HCT116 (cell line): Measurements from ENCODE around the gene CLN6. TPM values are rescaled to one million over a fixed set of nuclear protein-coding genes. Genes with fewer than 3 reads are reported as not detected.

Source experiments
- ATAC-seq: fragments of 200-7000 bp; cut with Tn5 transposase; 2 replicates; pipeline ENCODE4 v1.9.1; 2020; ENCODE audit warnings: mild to moderate bottlenecking, moderate library complexity
- BruUV-seq: library from RNA; stranded (reverse); fragments of 400-500 nt; replicated peaks from 2 replicates; lab custom pipeline; 2021; lab: Mats Ljungman, UMichigan
- CTCF ChIA-PET: fragments of 300-600 bp; sonication (Branson Sonifier 250); formaldehyde crosslinking; loops from one replicate; lab custom pipeline; 2021; ENCODE audit warnings: antibody characterized with exemption; lab: Charles Lee
- POLR2A ChIA-PET: fragments of 300-600, 350-600 bp; sonication (Branson Sonifier 250); formaldehyde crosslinking; loops from one replicate; lab custom pipeline; 2021; ENCODE audit warnings: antibody characterized with exemption; lab: Charles Lee
- RAD21 ChIA-PET, 2 experiments: fragments of 300-600 bp; sonication (Branson Sonifier 250); formaldehyde crosslinking; loops; one replicate each; lab custom pipeline; 2023; ENCODE audit warnings: low total read pairs in 2 of 2; ENCODE audit not compliant: uncharacterized antibody in 2 of 2, unreplicated experiment in 2 of 2, low non-redundant PET in 1 of 2; lab: Charles Lee
- DNase-seq: peaks from one replicate; pipeline ENCODE4 v3.0.0-alpha.2; 2010; ENCODE audit warnings: low read depth, low spot score
- H2AFZ ChIP-seq: fragments of 200-600 bp; shearing (Covaris generic), sonication (generic); 2 replicates; pipeline ENCODE4 v1.6.1; 2017; ENCODE audit warnings: low read depth, mixed run types, mixed read lengths, antibody characterized with exemption, low read length; ENCODE audit not compliant: poor library complexity, severe bottlenecking
- H3K27ac ChIP-seq: 2 replicates; pipeline ENCODE4 v1.5.1; 2012; ENCODE audit warnings: low read depth, low read length
- H3K27me3 ChIP-seq: fragments of 200-600 bp; sonication (generic); 2 replicates; pipeline ENCODE4 v1.6.1; 2016; ENCODE audit warnings: mixed run types, low read length, mixed read lengths; ENCODE audit not compliant: insufficient read depth
- H3K36me3 ChIP-seq, 2 experiments: fragments of 200-500 bp in 1 of 2; fragments of 200-600 bp in 1 of 2; sonication (Bioruptor generic) in 1 of 2; sonication (generic) in 1 of 2; 2 replicates each; pipeline versions ENCODE4 v1.5.1 to v1.6.1; 2014 to 2016; ENCODE audit warnings: low read length in 2 of 2, inconsistent platforms in 1 of 2, mixed read lengths in 1 of 2, mixed run types in 1 of 2; ENCODE audit not compliant: insufficient read depth in 2 of 2, control insufficient read depth in 1 of 2
- H3K4me1 ChIP-seq, 2 experiments: fragments of 200-600 bp in 1 of 2; sonication (generic) in 1 of 2; 2 replicates each; pipeline versions ENCODE4 v1.5.1 to v1.6.1; 2012 to 2017; ENCODE audit warnings: low read length in 2 of 2, inconsistent platforms in 1 of 2, mild to moderate bottlenecking in 1 of 2, mixed read lengths in 1 of 2, mixed run types in 1 of 2, moderate library complexity in 1 of 2; ENCODE audit not compliant: insufficient read depth in 2 of 2, control insufficient read depth in 1 of 2
- H3K4me2 ChIP-seq: fragments of 200-600 bp; sonication (generic); 2 replicates; pipeline ENCODE4 v1.6.1; 2017; ENCODE audit warnings: mixed run types, low read length, mixed read lengths
- H3K4me3 ChIP-seq, 2 experiments: fragments of 200-600 bp in 1 of 2; sonication (generic) in 1 of 2; replicated peaks in 1 of 2; 2 replicates each; pipeline ENCODE4 v1.5.1; 2011 to 2016; ENCODE audit warnings: low read length in 2 of 2, control low read depth in 1 of 2, low read depth in 1 of 2, mild to moderate bottlenecking in 1 of 2, mixed read lengths in 1 of 2, mixed run types in 1 of 2
- H3K79me2 ChIP-seq: fragments of 200-600 bp; sonication (generic); 2 replicates; pipeline ENCODE4 v1.6.1; 2017; ENCODE audit warnings: mild to moderate bottlenecking, mixed run types, low read length, moderate library complexity, mixed read lengths; ENCODE audit not compliant: insufficient read depth
- H3K9ac ChIP-seq: fragments of 200-600 bp; sonication (generic); 2 replicates; pipeline ENCODE4 v1.6.1; 2016; ENCODE audit warnings: low read length, mixed read lengths
- H3K9me2 ChIP-seq: fragments of 200-600 bp; sonication (generic), shearing (Covaris generic); 2 replicates; pipeline ENCODE4 v1.6.1; 2017; ENCODE audit warnings: mixed run types, mild to moderate bottlenecking, moderate library complexity; ENCODE audit not compliant: insufficient read depth
- H3K9me3 ChIP-seq, 2 experiments: fragments of 200-500 bp in 1 of 2; fragments of 200-600 bp in 1 of 2; sonication (Bioruptor generic) in 1 of 2; sonication (generic) in 1 of 2; 2 replicates each; pipeline ENCODE4 v1.6.1; 2014 to 2017; ENCODE audit warnings: low read length in 2 of 2, mixed read lengths in 2 of 2, inconsistent platforms in 1 of 2, low read depth in 1 of 2, mild to moderate bottlenecking in 1 of 2, mixed run types in 1 of 2, moderate library complexity in 1 of 2; ENCODE audit not compliant: control insufficient read depth in 1 of 2, insufficient read depth in 1 of 2
- H4K20me1 ChIP-seq: fragments of 200-600 bp; sonication (generic), shearing (Covaris generic); 2 replicates; pipeline ENCODE4 v1.6.1; 2017; ENCODE audit warnings: mixed run types, mild to moderate bottlenecking, moderate library complexity; ENCODE audit not compliant: insufficient read depth
- CBX3 ChIP-seq: IDR thresholded peaks from 2 replicates; pipeline ENCODE4 v1.6.1; 2012; ENCODE audit warnings: low read depth
- CEBPB ChIP-seq: IDR thresholded peaks from 2 replicates; pipeline ENCODE4 v1.6.1; 2012; ENCODE audit warnings: low read depth
- ELF1 ChIP-seq: IDR thresholded peaks from 2 replicates; pipeline ENCODE4 v1.6.1; 2012; ENCODE audit warnings: low read depth, borderline replicate concordance
- EZH2 ChIP-seq: fragments of 200-600 bp; sonication (generic); IDR thresholded peaks from 2 replicates; pipeline ENCODE4 v1.6.1; 2017; ENCODE audit warnings: antibody characterized with exemption, mixed run types
- EZH2phosphoT487 ChIP-seq: fragments of 200-600 bp; IDR thresholded peaks from 2 replicates; pipeline ENCODE4 v1.6.1; 2018; ENCODE audit warnings: antibody characterized with exemption, borderline replicate concordance
- JUND ChIP-seq: IDR thresholded peaks from 2 replicates; pipeline ENCODE4 v1.6.1; 2012
- POLR2A ChIP-seq: IDR thresholded peaks from 2 replicates; pipeline ENCODE4 v1.7.0; 2011; ENCODE audit warnings: borderline replicate concordance; ENCODE audit not compliant: insufficient read depth, insufficient read length; ENCODE audit errors: extremely low read depth
- POLR2AphosphoS5 ChIP-seq: IDR thresholded peaks from 2 replicates; pipeline ENCODE4 v1.6.1; 2011; ENCODE audit warnings: mild to moderate bottlenecking, low read depth, low read length, moderate library complexity
- RAD21 ChIP-seq: IDR thresholded peaks from 2 replicates; pipeline ENCODE4 v1.6.1; 2012; ENCODE audit warnings: low read depth, mild to moderate bottlenecking
- SIN3A ChIP-seq: IDR thresholded peaks from 2 replicates; pipeline ENCODE4 v1.6.1; 2012; ENCODE audit warnings: low read depth
- SP1 ChIP-seq: IDR thresholded peaks from 2 replicates; pipeline ENCODE4 v1.6.1; 2012; ENCODE audit warnings: low read depth
- SRF ChIP-seq: IDR thresholded peaks from 2 replicates; pipeline ENCODE4 v1.6.1; 2012; ENCODE audit warnings: low read depth
- TCF7L2 ChIP-seq: IDR thresholded peaks from 2 replicates; pipeline ENCODE4 v1.7.0; 2011; ENCODE audit warnings: borderline replicate concordance, inconsistent platforms; ENCODE audit not compliant: insufficient read depth, insufficient read length; ENCODE audit errors: extremely low read depth
- YY1 ChIP-seq: IDR thresholded peaks from 2 replicates; pipeline ENCODE4 v1.6.1; 2011; ENCODE audit warnings: low read length, low read depth, moderate library complexity, mild to moderate bottlenecking; ENCODE audit not compliant: insufficient replicate concordance; ENCODE audit errors: extremely low read depth
- ZNF274 ChIP-seq: fragments of 200-500 bp; sonication (Bioruptor generic); IDR thresholded peaks from 2 replicates; pipeline ENCODE4 v1.6.1; 2014; ENCODE audit warnings: mild to moderate bottlenecking, low read depth, low read length, inconsistent platforms
- intact Hi-C: fragments of 100-400 bp; cut with micrococcal nuclease; formaldehyde crosslinking; loops from 2 replicates; pipeline ENCODE4 v1.10.0; 2022
- total RNA-seq: library from RNA; stranded (reverse); gene quantifications from one replicate; pipeline ENCODE4 v1.2.1, GENCODE V29; 2021; ENCODE audit not compliant: unreplicated experiment
- TF ChIP-seq, protein P1 (sequence below): IDR thresholded peaks from 2 replicates; pipeline ENCODE4 v1.6.1; 2012
- TF ChIP-seq, protein P2 (sequence below): IDR thresholded peaks from 2 replicates; pipeline ENCODE4 v1.6.1; 2011; ENCODE audit warnings: mild to moderate bottlenecking, low read length, moderate library complexity; ENCODE audit not compliant: insufficient replicate concordance; ENCODE audit errors: extremely low read depth
- TF ChIP-seq, protein P3 (sequence below): IDR thresholded peaks from 2 replicates; pipeline ENCODE4 v1.6.1; 2012

Gene CLN6
- total RNA-seq, 1 experiment from 2014 or later = 44.1 TPM

DNA sequence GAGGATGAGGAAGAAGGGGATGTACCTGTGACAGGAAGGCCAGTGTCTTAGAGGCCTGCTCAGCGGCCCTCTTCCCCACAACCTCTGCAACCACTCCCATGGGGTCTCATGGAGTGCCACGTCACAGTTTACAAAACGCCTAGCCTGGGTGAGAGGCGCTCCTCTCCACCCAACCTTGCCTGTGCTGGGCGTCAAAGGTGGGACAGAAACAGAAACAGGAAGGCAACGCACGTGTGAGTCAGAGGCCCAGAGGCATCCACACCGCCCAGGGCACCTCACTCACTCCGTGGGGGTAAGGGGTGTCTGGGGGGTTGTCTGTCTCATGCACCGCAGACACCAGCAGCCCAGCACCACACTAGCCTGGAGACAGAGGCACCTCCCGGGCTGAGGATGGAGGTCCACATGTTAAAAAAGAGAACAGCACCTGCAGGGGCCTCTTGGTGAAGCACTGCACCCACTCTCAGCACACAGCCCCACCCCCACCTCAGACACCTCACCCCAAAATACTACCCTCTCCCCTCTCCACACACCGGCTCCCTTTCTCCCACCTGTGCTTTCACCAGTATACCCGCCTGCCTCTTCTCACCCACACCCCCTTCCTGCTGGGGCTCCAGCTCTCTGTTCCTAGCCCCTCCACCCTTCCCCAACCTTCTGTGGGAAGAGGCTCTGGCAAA lies 19.7 kb downstream of the CLN6 start:
- Histone ChIP-seq H3K9me3 (no peaks in the 10 kb centered on the region), H3K4me1 (peaks cover 6 to 19% of the 10 kb centered on the region in 2 experiments; a peak in 3 of 4 replicates), H2AFZ (no peak overlapping the region), H3K9ac (no peak overlapping the region), H3K4me2 (no peak overlapping the region), H3K36me3 (no peaks in the 10 kb centered on the region; a peak in 1 of 4 replicates), H3K27me3 (no peaks in the 10 kb centered on the region), H3K79me2 (peaks cover 61% of the 10 kb centered on the region), H3K9me2 (no peaks in the 10 kb centered on the region), H3K27ac (no peak overlapping the region; the same call in 1 of the 2 replicates), H3K4me3 (no peak overlapping the region), H4K20me1 (peaks cover 2% of the 10 kb centered on the region; the same call in 1 of the 2 replicates)
- ChIA-PET CTCF (interaction anchor here (1.3 kb wide), 1 partner anchor 10 kb away, joined by 3 read pairs; no protein-coding TSS in a partner anchor), POLR2A (no interaction called here), RAD21 (no interaction called here)
- DNase-seq (no peak), ATAC-seq (no peak)
- no peak for TF ChIP-seq EZH2
- no peak for TF ChIP-seq SRF
- TF ChIP-seq POLR2AphosphoS5 = no peak
- TF ChIP-seq EZH2phosphoT487 = no peak
- TF ChIP-seq YY1 = no peak
- no peak for TF ChIP-seq POLR2A
- TF ChIP-seq ZNF274 = no peak
- no peak for TF ChIP-seq JUND
- no peak for TF ChIP-seq TCF7L2
- TF ChIP-seq, protein P1, sequence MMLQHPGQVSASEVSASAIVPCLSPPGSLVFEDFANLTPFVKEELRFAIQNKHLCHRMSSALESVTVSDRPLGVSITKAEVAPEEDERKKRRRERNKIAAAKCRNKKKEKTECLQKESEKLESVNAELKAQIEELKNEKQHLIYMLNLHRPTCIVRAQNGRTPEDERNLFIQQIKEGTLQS = no peak
- TF ChIP-seq SP1 = no peak
- TF ChIP-seq SIN3A = no peak
- TF ChIP-seq, protein P2, sequence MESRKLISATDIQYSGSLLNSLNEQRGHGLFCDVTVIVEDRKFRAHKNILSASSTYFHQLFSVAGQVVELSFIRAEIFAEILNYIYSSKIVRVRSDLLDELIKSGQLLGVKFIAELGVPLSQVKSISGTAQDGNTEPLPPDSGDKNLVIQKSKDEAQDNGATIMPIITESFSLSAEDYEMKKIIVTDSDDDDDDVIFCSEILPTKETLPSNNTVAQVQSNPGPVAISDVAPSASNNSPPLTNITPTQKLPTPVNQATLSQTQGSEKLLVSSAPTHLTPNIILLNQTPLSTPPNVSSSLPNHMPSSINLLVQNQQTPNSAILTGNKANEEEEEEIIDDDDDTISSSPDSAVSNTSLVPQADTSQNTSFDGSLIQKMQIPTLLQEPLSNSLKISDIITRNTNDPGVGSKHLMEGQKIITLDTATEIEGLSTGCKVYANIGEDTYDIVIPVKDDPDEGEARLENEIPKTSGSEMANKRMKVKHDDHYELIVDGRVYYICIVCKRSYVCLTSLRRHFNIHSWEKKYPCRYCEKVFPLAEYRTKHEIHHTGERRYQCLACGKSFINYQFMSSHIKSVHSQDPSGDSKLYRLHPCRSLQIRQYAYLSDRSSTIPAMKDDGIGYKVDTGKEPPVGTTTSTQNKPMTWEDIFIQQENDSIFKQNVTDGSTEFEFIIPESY = no peak
- TF ChIP-seq RAD21 = no peak
- TF ChIP-seq CEBPB = no peak
- no peak for TF ChIP-seq ELF1
- TF ChIP-seq CBX3 = no peak
- TF ChIP-seq, protein P3, sequence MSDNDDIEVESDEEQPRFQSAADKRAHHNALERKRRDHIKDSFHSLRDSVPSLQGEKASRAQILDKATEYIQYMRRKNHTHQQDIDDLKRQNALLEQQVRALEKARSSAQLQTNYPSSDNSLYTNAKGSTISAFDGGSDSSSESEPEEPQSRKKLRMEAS = no peak
- BruUV-seq = no TSS peak
- intact Hi-C loops = loop anchor here (5.0 kb wide), 1 partner anchor 348 kb away; no protein-coding TSS in a partner anchor
